ENCODE data around the gene PARP9.

DNA sequence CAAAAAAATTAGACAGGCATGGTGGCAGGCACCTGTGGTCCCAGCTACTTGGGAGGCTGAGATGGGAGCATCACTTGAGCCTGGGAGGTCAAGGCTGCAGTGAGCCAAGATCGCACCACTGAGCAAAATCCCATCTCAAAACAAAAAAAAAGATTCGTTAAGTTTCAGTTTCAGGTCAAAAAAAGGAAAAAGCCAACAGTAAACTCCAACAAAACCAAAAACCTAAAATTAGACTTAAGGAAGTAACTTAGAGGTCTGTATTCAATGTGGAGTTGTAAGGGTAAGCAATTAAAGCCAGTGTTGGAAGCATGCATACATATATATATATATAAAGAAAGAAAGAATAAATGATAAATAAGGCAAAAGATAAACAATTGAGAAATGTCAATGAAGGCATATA lies 61.2 kb downstream of the PARP9 start:
- TF ChIP-seq, protein P1, sequence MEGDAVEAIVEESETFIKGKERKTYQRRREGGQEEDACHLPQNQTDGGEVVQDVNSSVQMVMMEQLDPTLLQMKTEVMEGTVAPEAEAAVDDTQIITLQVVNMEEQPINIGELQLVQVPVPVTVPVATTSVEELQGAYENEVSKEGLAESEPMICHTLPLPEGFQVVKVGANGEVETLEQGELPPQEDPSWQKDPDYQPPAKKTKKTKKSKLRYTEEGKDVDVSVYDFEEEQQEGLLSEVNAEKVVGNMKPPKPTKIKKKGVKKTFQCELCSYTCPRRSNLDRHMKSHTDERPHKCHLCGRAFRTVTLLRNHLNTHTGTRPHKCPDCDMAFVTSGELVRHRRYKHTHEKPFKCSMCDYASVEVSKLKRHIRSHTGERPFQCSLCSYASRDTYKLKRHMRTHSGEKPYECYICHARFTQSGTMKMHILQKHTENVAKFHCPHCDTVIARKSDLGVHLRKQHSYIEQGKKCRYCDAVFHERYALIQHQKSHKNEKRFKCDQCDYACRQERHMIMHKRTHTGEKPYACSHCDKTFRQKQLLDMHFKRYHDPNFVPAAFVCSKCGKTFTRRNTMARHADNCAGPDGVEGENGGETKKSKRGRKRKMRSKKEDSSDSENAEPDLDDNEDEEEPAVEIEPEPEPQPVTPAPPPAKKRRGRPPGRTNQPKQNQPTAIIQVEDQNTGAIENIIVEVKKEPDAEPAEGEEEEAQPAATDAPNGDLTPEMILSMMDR (IDR thresholded peaks at IDR 0.05; ENCODE audit: low read length), result no peak
- no peak for TF ChIP-seq EZH2phosphoT487 (IDR thresholded peaks at IDR 0.05; ENCODE audit: low read length)

All from MM.1S (cell line).